Loucy (cell line): Measurements from ENCODE around the gene IDH1.

Experiments
- CTCF ChIP-seq: fragments of 200-600 bp; sonication (generic); conservative IDR thresholded peaks from 2 replicates; pipeline ENCODE4 v1.5.1; 2014; ENCODE audit warnings: mild to moderate bottlenecking, antibody characterized with exemption, low read length
- EZH2phosphoT487 ChIP-seq: fragments of 200-600 bp; IDR thresholded peaks from 2 replicates; pipeline ENCODE4 v1.6.1; 2018; ENCODE audit warnings: antibody characterized with exemption, mild to moderate bottlenecking, moderate library complexity, borderline replicate concordance

DNA sequence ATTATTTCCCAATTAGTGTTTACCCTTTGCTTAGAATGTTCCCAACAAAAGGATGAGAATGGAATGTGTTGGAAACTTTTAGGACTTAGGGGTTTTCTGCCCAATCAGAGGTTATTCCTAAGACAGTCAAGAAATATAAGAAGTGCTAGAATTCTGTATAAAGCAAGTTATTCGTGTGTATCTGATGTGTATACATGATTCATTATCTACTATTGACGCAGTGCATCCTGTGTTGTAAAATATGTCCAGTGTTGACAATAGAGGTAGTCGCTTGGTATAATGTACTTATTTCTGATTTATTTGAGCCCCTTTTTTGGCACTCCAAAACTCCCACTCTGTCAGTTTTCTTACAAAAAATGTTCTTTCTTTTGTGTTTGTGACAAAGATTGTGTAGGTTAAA lies 12.1 kb upstream of the IDH1 start:
- TF ChIP-seq CTCF (no peak), EZH2phosphoT487 (no peak)
